ENCODE results near the gene AAMP. TPM values are rescaled to one million over a fixed set of nuclear protein-coding genes. Genes with fewer than 3 reads are reported as not detected.

The AAMP gene
- polyA plus RNA-seq, 1 donor from 2014 or later, result 249 TPM

GRCh38 chr2:218289639-218290315 is 19.8 kb upstream of the AAMP start:
- H3K9ac ChIP-seq (ENCODE audit: low read length), result no peak overlapping the region
- no peaks in the 10 kb centered on the region for H3F3A ChIP-seq (ENCODE audit: insufficient read depth, low read length, poor library complexity, severe bottlenecking)
- no peak overlapping the region for H3K4me3 ChIP-seq (ENCODE audit: low read length)
- H2AFZ ChIP-seq (ENCODE audit: low read depth, low read length), result no peak overlapping the region
- no peak overlapping the region for H3K4me2 ChIP-seq (ENCODE audit: low read length)
- peaks cover 4% of the 10 kb centered on the region for H3K27me3 ChIP-seq (ENCODE audit: insufficient read depth, low read depth, low read length)
- no peaks in the 10 kb centered on the region for H3K9me2 ChIP-seq (ENCODE audit: insufficient read depth, low read length)
- no peaks in the 10 kb centered on the region for H3K36me3 ChIP-seq (ENCODE audit: insufficient read depth, low read length)
- no peaks in the 10 kb centered on the region for H3K9me3 ChIP-seq (ENCODE audit: low read length)
- TF ChIP-seq SMC3 (conservative IDR thresholded peaks at IDR 0.05; ENCODE audit: poor library complexity) (no peak), POLR2AphosphoS5 (IDR thresholded peaks at IDR 0.05) (no peak), EZH2 (IDR thresholded peaks at IDR 0.05; ENCODE audit: borderline replicate concordance, insufficient read depth, low read length, poor library complexity, severe bottlenecking) (no peak)
- H4K20me1 ChIP-seq (ENCODE audit: insufficient read depth), result no peaks in the 10 kb centered on the region
- H3K27ac ChIP-seq (ENCODE audit: low read length), result no peak overlapping the region
- no peaks in the 10 kb centered on the region for H3K79me2 ChIP-seq (replicated peaks; ENCODE audit: insufficient read depth, low read length)

DNA sequence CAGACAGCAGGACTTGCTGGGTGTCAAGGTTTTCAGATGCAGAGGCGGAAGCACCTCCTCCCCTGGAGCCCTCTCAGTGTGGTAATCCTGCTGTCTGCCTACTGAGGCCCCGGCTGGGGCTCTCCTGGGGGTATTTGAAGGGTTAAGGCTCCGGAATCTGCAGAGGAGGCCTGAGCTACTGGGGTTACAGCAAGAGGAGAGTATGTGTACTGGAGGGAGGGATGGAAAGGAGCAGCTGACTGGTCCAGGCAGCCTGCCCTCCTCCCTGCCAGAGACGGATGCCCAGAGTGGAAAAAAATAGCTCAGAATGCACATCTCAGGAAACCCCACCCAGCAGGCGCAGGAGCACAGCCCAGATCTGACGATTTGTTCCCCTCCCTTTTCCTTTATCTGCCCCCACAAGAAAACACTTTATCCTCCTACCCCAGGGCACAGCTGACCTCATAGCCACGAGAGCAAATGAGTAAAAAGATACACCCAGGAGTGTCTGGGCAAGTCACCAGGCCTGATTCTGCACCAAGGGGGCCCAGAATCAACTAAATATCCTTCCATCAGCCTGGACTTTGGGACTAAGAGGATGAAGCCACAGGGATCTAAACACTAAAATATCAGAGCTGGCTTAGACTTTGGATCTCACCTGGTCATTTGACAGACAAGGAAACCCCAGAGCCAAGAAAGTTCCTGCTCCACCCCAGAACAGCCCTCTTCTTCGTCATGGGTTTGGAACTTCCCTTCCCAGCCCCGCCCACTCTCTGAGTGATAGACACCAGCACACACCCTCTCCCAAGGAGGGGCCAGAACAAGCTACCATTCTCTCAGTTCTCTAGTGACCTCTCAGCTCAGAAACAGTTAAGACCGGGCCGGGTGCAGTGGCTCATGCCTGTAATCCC is 16.9 kb upstream of the AAMP start:
- Histone ChIP-seq H3K4me2 (ENCODE audit: low read length) (no peak overlapping the region), H3K9me3 (ENCODE audit: low read length) (no peaks in the 10 kb centered on the region), H4K20me1 (ENCODE audit: insufficient read depth) (no peaks in the 10 kb centered on the region), H3K4me3 (ENCODE audit: low read length) (no peak overlapping the region), H3K36me3 (ENCODE audit: insufficient read depth, low read length) (no peaks in the 10 kb centered on the region), H3K9ac (ENCODE audit: low read length) (no peak overlapping the region), H3K9me2 (ENCODE audit: insufficient read depth, low read length) (no peaks in the 10 kb centered on the region), H3K27ac (ENCODE audit: low read length) (no peak overlapping the region), H3F3A (ENCODE audit: insufficient read depth, low read length, poor library complexity, severe bottlenecking) (no peaks in the 10 kb centered on the region), H2AFZ (ENCODE audit: low read depth, low read length) (no peak overlapping the region), H3K27me3 (ENCODE audit: insufficient read depth, low read depth, low read length) (no peaks in the 10 kb centered on the region), H3K79me2 (replicated peaks; ENCODE audit: insufficient read depth, low read length) (no peaks in the 10 kb centered on the region)
- TF ChIP-seq REST (IDR thresholded peaks at IDR 0.05; ENCODE audit: borderline replicate concordance) (no peak), MXI1 (conservative IDR thresholded peaks at IDR 0.05; ENCODE audit: poor library complexity, severe bottlenecking) (no peak), EZH2 (IDR thresholded peaks at IDR 0.05; ENCODE audit: borderline replicate concordance, insufficient read depth, low read length, poor library complexity, severe bottlenecking) (no peak), TAF1 (IDR thresholded peaks at IDR 0.05; ENCODE audit: low read depth) (no peak), POLR2AphosphoS5 (IDR thresholded peaks at IDR 0.05) (no peak), EP300 (conservative IDR thresholded peaks at IDR 0.05; ENCODE audit: poor library complexity, severe bottlenecking) (no peak), RAD21 (conservative IDR thresholded peaks at IDR 0.05) (no peak), CTCF (IDR thresholded peaks at IDR 0.05; ENCODE audit: poor library complexity, severe bottlenecking) (no peak), SMC3 (conservative IDR thresholded peaks at IDR 0.05; ENCODE audit: poor library complexity) (no peak)
